NCI-H146 (cell line): ENCODE data around the gene TMEM208.

Source experiments
- DNase-seq: peaks from one replicate; lab custom pipeline; 2025; lab: John Stamatoyannopoulos, UW

The TMEM208 gene

GRCh38 chr16:67209565-67209964 is 17.4 kb upstream of the TMEM208 start:
- no peak for DNase-seq

- no peak for DNase-seq
These were observed 16.6 kb upstream of the TMEM208 start for GRCh38 chr16:67210069-67210937.

- no peak for DNase-seq
These were observed 15.3 kb upstream of the TMEM208 start for GRCh38 chr16:67211674-67212073.

- no peak for DNase-seq
These were observed 14.2 kb upstream of the TMEM208 start for GRCh38 chr16:67212766-67213165.

- DNase-seq = no peak
These were observed 13.5 kb upstream of the TMEM208 start for GRCh38 chr16:67213197-67214019.

- no peak for DNase-seq
These were observed 11.2 kb upstream of the TMEM208 start for GRCh38 chr16:67215706-67216105.

- DNase-seq = no peak
These were observed 10.1 kb upstream of the TMEM208 start for GRCh38 chr16:67216612-67217490.

GRCh38 chr16:67223992-67224391 is 2.9 kb upstream of the TMEM208 start:
- DNase-seq = no peak

- peak; percentile 19 for DNase-seq
These were observed 581 bp upstream of the TMEM208 start for GRCh38 chr16:67226295-67226803.

- DNase-seq = no peak
These were observed 614 bp downstream of the TMEM208 start for GRCh38 chr16:67227567-67227921.

- DNase-seq = no peak
These were observed 1.3 kb downstream of the TMEM208 start for GRCh38 chr16:67228034-67228785.

- DNase-seq = no peak
These were observed 2.0 kb downstream of the TMEM208 start for GRCh38 chr16:67228905-67229304.

GRCh38 chr16:67229906-67230808 is 3.2 kb downstream of the TMEM208 start:
- DNase-seq = no peak

- DNase-seq = no peak
These were observed 4.1 kb downstream of the TMEM208 start for GRCh38 chr16:67230809-67231660.

GRCh38 chr16:67233596-67233995 is 6.7 kb downstream of the TMEM208 start:
- DNase-seq = no peak

- no peak for DNase-seq
These were observed 7.3 kb downstream of the TMEM208 start for GRCh38 chr16:67234180-67234597.

GRCh38 chr16:67235816-67236562 is 9.1 kb downstream of the TMEM208 start:
- DNase-seq = no peak
